Measurements from ENCODE around the gene CDCA3.

DNA sequence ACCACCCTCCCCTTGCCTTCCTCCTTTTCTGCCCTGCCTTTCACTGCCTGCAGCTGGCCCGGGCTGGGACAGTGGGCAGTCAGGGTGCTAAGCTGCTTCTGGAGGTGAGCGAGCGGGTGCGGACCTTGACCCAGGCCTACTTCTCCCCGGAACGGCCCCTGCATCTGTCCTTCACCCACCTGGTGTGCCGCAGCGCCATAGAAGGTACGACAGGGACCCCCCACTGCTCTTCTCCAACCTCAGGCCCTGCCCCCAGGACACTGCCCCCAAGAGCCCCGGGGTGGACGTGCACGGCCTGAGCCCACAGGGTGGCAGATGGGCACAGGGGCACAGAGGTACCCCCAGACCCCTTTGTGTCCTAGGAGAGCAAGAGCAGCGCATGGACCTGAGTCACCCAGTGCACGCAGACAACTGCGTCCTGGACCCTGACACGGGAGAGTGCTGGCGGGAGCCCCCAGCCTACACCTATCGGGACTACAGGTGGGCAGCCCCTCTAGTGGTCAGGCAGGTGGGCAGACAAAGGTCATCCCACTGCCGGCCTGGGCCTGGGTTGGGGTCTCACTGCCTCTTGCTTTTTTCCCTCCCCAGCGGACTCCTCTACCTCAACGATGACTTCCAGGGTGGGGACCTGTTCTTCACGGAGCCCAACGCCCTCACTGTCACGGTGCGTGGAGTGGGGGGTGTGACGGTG lies 13.6 kb downstream of the CDCA3 start:
- TF ChIP-seq, protein P1, sequence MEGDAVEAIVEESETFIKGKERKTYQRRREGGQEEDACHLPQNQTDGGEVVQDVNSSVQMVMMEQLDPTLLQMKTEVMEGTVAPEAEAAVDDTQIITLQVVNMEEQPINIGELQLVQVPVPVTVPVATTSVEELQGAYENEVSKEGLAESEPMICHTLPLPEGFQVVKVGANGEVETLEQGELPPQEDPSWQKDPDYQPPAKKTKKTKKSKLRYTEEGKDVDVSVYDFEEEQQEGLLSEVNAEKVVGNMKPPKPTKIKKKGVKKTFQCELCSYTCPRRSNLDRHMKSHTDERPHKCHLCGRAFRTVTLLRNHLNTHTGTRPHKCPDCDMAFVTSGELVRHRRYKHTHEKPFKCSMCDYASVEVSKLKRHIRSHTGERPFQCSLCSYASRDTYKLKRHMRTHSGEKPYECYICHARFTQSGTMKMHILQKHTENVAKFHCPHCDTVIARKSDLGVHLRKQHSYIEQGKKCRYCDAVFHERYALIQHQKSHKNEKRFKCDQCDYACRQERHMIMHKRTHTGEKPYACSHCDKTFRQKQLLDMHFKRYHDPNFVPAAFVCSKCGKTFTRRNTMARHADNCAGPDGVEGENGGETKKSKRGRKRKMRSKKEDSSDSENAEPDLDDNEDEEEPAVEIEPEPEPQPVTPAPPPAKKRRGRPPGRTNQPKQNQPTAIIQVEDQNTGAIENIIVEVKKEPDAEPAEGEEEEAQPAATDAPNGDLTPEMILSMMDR (IDR thresholded peaks at IDR 0.05) = no peak
- TF ChIP-seq POLR2A (IDR thresholded peaks at IDR 0.05) = no peak
